ENCODE results near the gene TTC9C.

GRCh38 chr11:62737196-62737595, 8.9 kb downstream of the TTC9C start:
- TF ChIP-seq POLR2AphosphoS5 (IDR thresholded peaks at IDR 0.05), result no peak
- no peak for TF ChIP-seq POLR2A (IDR thresholded peaks at IDR 0.05)
- TF ChIP-seq CTCF (IDR thresholded peaks at IDR 0.05), result no peak

Data from suprapubic skin (tissue), 4 donors.